Breast epithelium (tissue), 3 donors: ENCODE results near the gene LYPD4.

Experiments used
- CTCF ChIP-seq, 3 donors: fragments of 450-650 bp; IDR thresholded peaks; one replicate each; pipeline ENCODE4 v1.5.1; 2016 to 2017; ENCODE audit warnings: antibody characterized with exemption in 3 of 3, mild to moderate bottlenecking in 3 of 3, moderate library complexity in 3 of 3
- POLR2AphosphoS5 ChIP-seq, 3 donors: sonication (generic); formaldehyde crosslinking; IDR thresholded peaks; one replicate each; pipeline ENCODE4 v1.6.1; 2017; ENCODE audit warnings: antibody characterized with exemption in 3 of 3

- TF ChIP-seq CTCF (IDR thresholded peaks at IDR 0.05) (no peak), POLR2AphosphoS5 (IDR thresholded peaks at IDR 0.05) (no peak)
Measured at GRCh38 chr19:41811036-41811435, 33.4 kb downstream of the LYPD4 start.
